ENCODE measurements around the gene SOX12.
"Not testable (repeated sequence)": the region's sequence is repeated elsewhere in the genome, so short reads cannot be mapped to it uniquely, and the experiment has no call there.

SOX12 gene

GRCh38 chr20:375265-375889, 50.0 kb downstream of the SOX12 start:
- H3K4me1 Mint-ChIP-seq, result peaks cover 39% of the 10 kb centered on the region
- DNase-seq (no peak), ATAC-seq (no peak)
- H3K27me3 Mint-ChIP-seq, result peaks cover 7% of the 10 kb centered on the region
- H3K27ac Mint-ChIP-seq, result no peak overlapping the region
- no peak overlapping the region for H3K4me3 Mint-ChIP-seq
- H3K9me3 Mint-ChIP-seq, result no peaks in the 10 kb centered on the region

GRCh38 chr20:376089-376488, 50.7 kb downstream of the SOX12 start:
- Mint-ChIP-seq H3K4me3 (no peak overlapping the region), H3K27ac (peak overlapping the region in 1 of 2 donors; percentile 57), H3K4me1 (peaks cover 39% of the 10 kb centered on the region), H3K9me3 (no peaks in the 10 kb centered on the region), H3K27me3 (peaks cover 7% of the 10 kb centered on the region)
- no peak for DNase-seq
- no peak for ATAC-seq

GRCh38 chr20:376750-377149, 51.4 kb downstream of the SOX12 start:
- H3K4me1 Mint-ChIP-seq, result peaks cover 39% of the 10 kb centered on the region
- no peak for DNase-seq

GRCh38 chr20:377578-377977, 52.2 kb downstream of the SOX12 start:
- peaks cover 39% of the 10 kb centered on the region for H3K4me1 Mint-ChIP-seq
- peak overlapping the region in 1 of 2 donors; percentile 76 for H3K4me3 Mint-ChIP-seq
- not testable (repeated sequence) for DNase-seq, H3K27me3 Mint-ChIP-seq, H3K9me3 Mint-ChIP-seq, H3K27ac Mint-ChIP-seq, ATAC-seq

More at GRCh38 chr20:376750-377149, 51.4 kb downstream of the SOX12 start:
- Mint-ChIP-seq H3K27ac (no peak overlapping the region), H3K9me3 (no peaks in the 10 kb centered on the region), H3K27me3 (peaks cover 7% of the 10 kb centered on the region), H3K4me3 (no peak overlapping the region)
- no peak for ATAC-seq

GRCh38 chr20:378961-379336, 53.6 kb downstream of the SOX12 start:
- DNase-seq (no peak), ATAC-seq (no peak)
- Mint-ChIP-seq H3K4me1 (peaks cover 39% of the 10 kb centered on the region), H3K27me3 (peaks cover 7% of the 10 kb centered on the region), H3K4me3 (peak overlapping the region; percentile 87 to 96), H3K27ac (peak overlapping the region; percentile 99 to 100), H3K9me3 (no peaks in the 10 kb centered on the region)
